ENCODE results near the gene GRIA1. TPM values are rescaled to one million over a fixed set of nuclear protein-coding genes. Genes with fewer than 3 reads are reported as not detected.

The GRIA1 gene
- total RNA-seq, 1 donor from 2014 or later: 0.55 TPM

DNA sequence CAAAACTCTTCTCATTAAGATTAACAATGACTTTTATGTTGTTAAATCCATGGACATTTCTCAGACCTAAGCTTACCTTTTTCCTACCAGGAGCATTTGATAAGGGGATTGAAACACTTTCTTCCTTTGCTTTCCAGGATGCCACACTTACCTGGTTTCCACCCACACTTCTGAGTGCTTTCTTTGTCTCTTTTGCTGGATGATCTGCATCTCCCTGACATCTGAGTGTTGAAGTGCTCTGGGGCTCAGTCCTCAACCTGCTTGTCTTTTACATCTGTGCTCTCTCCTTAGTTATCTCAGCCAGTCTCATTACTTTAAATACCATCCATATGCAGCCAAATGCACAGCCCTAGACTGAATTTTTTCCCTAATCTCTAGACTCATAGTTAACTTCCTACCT is 22.9 kb upstream of the GRIA1 start:
- Mint-ChIP-seq H3K27me3 (ENCODE audit: low read depth) (peaks cover 15% of the 10 kb centered on the region), H3K4me3 (ENCODE audit: unreplicated experiment) (no peak overlapping the region), H3K4me1 (ENCODE audit: low read depth) (no peaks in the 10 kb centered on the region), H3K27ac (ENCODE audit: unreplicated experiment) (no peak overlapping the region), H3K36me3 (ENCODE audit: low read depth) (no peaks in the 10 kb centered on the region), H3K9me3 (ENCODE audit: low read depth) (peaks cover 2% of the 10 kb centered on the region)
- DNase-seq (ENCODE audit: low spot score): no peak
- TF ChIP-seq, protein P1, sequence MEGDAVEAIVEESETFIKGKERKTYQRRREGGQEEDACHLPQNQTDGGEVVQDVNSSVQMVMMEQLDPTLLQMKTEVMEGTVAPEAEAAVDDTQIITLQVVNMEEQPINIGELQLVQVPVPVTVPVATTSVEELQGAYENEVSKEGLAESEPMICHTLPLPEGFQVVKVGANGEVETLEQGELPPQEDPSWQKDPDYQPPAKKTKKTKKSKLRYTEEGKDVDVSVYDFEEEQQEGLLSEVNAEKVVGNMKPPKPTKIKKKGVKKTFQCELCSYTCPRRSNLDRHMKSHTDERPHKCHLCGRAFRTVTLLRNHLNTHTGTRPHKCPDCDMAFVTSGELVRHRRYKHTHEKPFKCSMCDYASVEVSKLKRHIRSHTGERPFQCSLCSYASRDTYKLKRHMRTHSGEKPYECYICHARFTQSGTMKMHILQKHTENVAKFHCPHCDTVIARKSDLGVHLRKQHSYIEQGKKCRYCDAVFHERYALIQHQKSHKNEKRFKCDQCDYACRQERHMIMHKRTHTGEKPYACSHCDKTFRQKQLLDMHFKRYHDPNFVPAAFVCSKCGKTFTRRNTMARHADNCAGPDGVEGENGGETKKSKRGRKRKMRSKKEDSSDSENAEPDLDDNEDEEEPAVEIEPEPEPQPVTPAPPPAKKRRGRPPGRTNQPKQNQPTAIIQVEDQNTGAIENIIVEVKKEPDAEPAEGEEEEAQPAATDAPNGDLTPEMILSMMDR (IDR thresholded peaks at IDR 0.05): no peak

DNA sequence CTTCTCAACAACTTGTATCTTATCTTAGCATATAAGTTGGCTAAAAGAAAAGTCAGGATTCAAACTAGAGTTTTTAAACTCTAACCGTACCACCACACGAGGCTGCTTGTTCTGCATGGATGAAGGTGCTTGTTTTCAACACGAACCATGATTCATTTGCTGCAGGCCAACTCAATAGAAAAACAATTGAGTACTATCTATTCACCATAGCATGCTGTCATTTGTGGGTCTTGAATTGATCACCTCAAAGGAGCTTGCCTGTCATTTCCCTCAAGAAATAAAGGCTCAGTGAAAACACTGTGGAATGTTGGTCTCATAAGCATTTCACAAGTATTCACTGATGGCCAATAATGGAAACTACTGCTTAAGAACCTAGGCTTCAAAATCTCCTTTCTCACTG is 21.0 kb upstream of the GRIA1 start:
- no peak overlapping the region for H3K4me3 Mint-ChIP-seq (ENCODE audit: unreplicated experiment)
- DNase-seq (ENCODE audit: low spot score): no peak
- H3K36me3 Mint-ChIP-seq (ENCODE audit: low read depth): peaks cover 3% of the 10 kb centered on the region
- H3K4me1 Mint-ChIP-seq (ENCODE audit: low read depth): no peaks in the 10 kb centered on the region
- peaks cover 14% of the 10 kb centered on the region for H3K27me3 Mint-ChIP-seq (ENCODE audit: low read depth)
- peaks cover 15% of the 10 kb centered on the region for H3K9me3 Mint-ChIP-seq (ENCODE audit: low read depth)
- no peak overlapping the region for H3K27ac Mint-ChIP-seq (ENCODE audit: unreplicated experiment)
- TF ChIP-seq, protein P1 (IDR thresholded peaks at IDR 0.05): no peak

DNA sequence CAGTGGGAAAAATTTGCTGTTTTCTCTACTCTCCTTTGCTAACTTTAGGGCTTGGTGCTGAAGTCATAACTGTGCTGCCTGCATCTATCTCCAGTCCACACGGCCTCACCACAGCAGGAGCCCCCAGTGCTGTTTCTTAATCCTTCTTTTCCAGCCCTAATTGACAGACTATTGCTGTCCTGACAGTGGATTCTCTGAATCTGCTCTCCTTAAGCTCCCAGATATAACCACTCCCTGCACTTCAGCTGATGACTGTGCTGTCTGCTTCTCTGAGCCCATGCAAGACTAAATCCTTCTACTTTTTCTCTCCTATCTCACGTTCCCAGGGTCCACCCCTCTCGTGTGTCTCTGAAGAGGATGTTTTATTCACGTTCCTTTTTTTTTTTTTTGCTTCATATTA is 19.7 kb upstream of the GRIA1 start:
- no peaks in the 10 kb centered on the region for H3K4me1 Mint-ChIP-seq (ENCODE audit: low read depth)
- no peak overlapping the region for H3K4me3 Mint-ChIP-seq (ENCODE audit: unreplicated experiment)
- TF ChIP-seq, protein P1 (IDR thresholded peaks at IDR 0.05): no peak
- no peak for DNase-seq (ENCODE audit: low spot score)
- H3K27ac Mint-ChIP-seq (ENCODE audit: unreplicated experiment): no peak overlapping the region
- H3K9me3 Mint-ChIP-seq (ENCODE audit: low read depth): peaks cover 15% of the 10 kb centered on the region
- H3K36me3 Mint-ChIP-seq (ENCODE audit: low read depth): peaks cover 3% of the 10 kb centered on the region
- H3K27me3 Mint-ChIP-seq (ENCODE audit: low read depth): peaks cover 16% of the 10 kb centered on the region

DNA sequence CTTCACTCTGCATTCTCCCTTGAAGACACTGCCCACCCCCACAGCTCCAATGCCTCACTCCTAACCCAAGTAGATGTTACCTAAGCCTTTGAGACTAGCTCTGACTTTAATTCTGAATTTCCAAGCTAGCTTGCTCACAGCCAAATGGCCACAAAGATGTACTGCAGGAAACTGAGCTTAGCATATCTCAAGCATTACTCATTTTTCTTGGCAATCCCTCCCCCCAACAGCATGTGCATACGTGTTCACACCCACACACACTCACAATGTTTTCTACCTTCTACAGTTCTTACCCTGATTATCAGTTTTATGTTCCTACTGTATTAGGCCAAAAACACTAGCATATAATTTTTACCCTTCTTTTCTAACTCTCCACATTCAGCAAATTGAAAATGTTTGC is 13.7 kb upstream of the GRIA1 start:
- H3K36me3 Mint-ChIP-seq (ENCODE audit: low read depth): peaks cover 5% of the 10 kb centered on the region
- no peak for DNase-seq (ENCODE audit: low spot score)

DNA sequence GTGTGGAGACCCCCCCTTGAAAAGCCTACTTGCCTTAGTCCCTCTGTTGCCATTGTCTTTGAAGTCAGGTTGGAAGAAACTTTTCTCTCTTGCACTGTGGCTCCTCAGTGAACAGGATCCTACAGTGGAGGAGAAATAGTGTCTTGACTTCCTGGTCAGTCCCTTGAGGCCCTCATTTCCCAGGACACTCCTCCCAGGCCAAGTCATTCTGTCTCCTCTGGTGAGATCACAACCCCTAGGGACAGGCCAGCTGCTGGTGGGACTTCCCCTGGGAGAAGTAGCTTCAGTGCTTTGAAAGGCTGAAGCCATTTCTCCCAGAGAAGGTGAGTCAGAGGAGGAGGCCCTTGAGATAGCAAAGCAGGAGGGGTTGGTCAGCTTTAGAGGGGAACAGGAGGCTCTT is 10.1 kb upstream of the GRIA1 start:
- Mint-ChIP-seq H3K27me3 (ENCODE audit: low read depth) (peaks cover 6% of the 10 kb centered on the region), H3K9me3 (ENCODE audit: low read depth) (no peaks in the 10 kb centered on the region), H3K27ac (ENCODE audit: unreplicated experiment) (no peak overlapping the region), H3K4me3 (ENCODE audit: unreplicated experiment) (no peak overlapping the region), H3K4me1 (ENCODE audit: low read depth) (peaks cover 6% of the 10 kb centered on the region), H3K36me3 (ENCODE audit: low read depth) (peaks cover 2% of the 10 kb centered on the region)
- DNase-seq (ENCODE audit: low spot score): no peak
- TF ChIP-seq, protein P1 (IDR thresholded peaks at IDR 0.05): no peak

More for the DNA sequence above, 13.7 kb upstream of the GRIA1 start:
- H3K4me3 Mint-ChIP-seq (ENCODE audit: unreplicated experiment): no peak overlapping the region
- peaks cover 15% of the 10 kb centered on the region for H3K9me3 Mint-ChIP-seq (ENCODE audit: low read depth)
- peaks cover 5% of the 10 kb centered on the region for H3K4me1 Mint-ChIP-seq (ENCODE audit: low read depth)
- TF ChIP-seq, protein P1 (IDR thresholded peaks at IDR 0.05): peak; percentile 47
- H3K27me3 Mint-ChIP-seq (ENCODE audit: low read depth): peaks cover 7% of the 10 kb centered on the region
- H3K27ac Mint-ChIP-seq (ENCODE audit: unreplicated experiment): no peak overlapping the region

All from chondrocyte (in vitro differentiated cells).